Body of pancreas (tissue), 4 donors: ENCODE results near the gene ZBP1. TPM values are rescaled to one million over a fixed set of nuclear protein-coding genes. Genes with fewer than 3 reads are reported as not detected.

Experiments used
- ATAC-seq: fragments of 150-250 bp; one replicate; pipeline ENCODE4 v1.9.1; 2016
- DNase-seq, 4 donors: peaks; one replicate each; pipeline ENCODE4 v3.0.0-alpha.2; 2019
- H3K27ac ChIP-seq, 4 donors: fragments of 200-600 bp; sonication (generic); 1 replicate in 3 of 4; 2 replicates in 1 of 4; pipeline versions ENCODE4 v1.5.1 to v1.6.1; 2016 to 2019; ENCODE audit warnings: mild to moderate bottlenecking in 1 of 4, mixed read lengths in 1 of 4, moderate library complexity in 1 of 4
- H3K27me3 ChIP-seq, 2 donors: fragments of 200-600 bp; sonication (generic); one replicate each; pipeline ENCODE4 v1.6.0; 2016; ENCODE audit warnings: mild to moderate bottlenecking in 1 of 2
- H3K36me3 ChIP-seq, 2 donors: fragments of 200-600 bp; sonication (generic); replicated peaks in 1 of 2; 2 replicates each; pipeline ENCODE4 v1.5.1; 2016; ENCODE audit warnings: low read depth in 2 of 2; ENCODE audit not compliant: insufficient read depth in 1 of 2
- H3K4me1 ChIP-seq: fragments of 200-600 bp; sonication (generic); one replicate; pipeline ENCODE4 v1.6.0; 2016
- H3K4me3 ChIP-seq, 2 donors: fragments of 200-600 bp; sonication (generic); 1 replicate in 1 of 2; 2 replicates in 1 of 2; pipeline ENCODE4 v1.5.1; 2016 to 2019
- H3K9me3 ChIP-seq, 3 donors: fragments of 200-600 bp; sonication (generic); 1 replicate in 2 of 3; 2 replicates in 1 of 3; pipeline ENCODE4 v1.5.1; 2016
- CTCF ChIP-seq, 7 experiments: fragments of 450-650 bp in 4 of 7; fragments of 200-600 bp in 3 of 7; sonication (generic) in 3 of 7; IDR thresholded peaks; one replicate each; pipeline ENCODE4 v1.5.1; 2016 to 2019; ENCODE audit warnings: antibody characterized with exemption in 7 of 7
- POLR2A ChIP-seq, 3 donors: fragments of 450-650 bp; IDR thresholded peaks; one replicate each; pipeline ENCODE4 v1.6.1; 2016; ENCODE audit warnings: antibody characterized with exemption in 3 of 3, mild to moderate bottlenecking in 2 of 3
- WGBS, 2 donors: methylation state at CpG; one replicate each; pipeline ENCODE4 v1.1.5; 2017; 5-methylcytosine and 5-hydroxymethylcytosine counted together
- intact Hi-C: fragments of 100-400 bp; cut with DNase I; formaldehyde crosslinking; loops from one replicate; pipeline ENCODE4 v1.15.1; 2023
- total RNA-seq, 2 donors: library from RNA; depleted of rRNA; stranded (reverse); fragments of >200 nt; gene quantifications; one replicate each; pipeline ENCODE4 v1.1.0, GENCODE V29; 2016

The ZBP1 gene
- total RNA-seq, 2 donors from 2014 or later = 0.26 TPM; not detected in 1

- ATAC-seq (no peak), DNase-seq (peak in 1 of 4 donors; percentile 6)
- Histone ChIP-seq H3K4me3 (no peak overlapping the region), H3K9me3 (no peaks in the 10 kb centered on the region), H3K27ac (no peak overlapping the region), H3K4me1 (no peaks in the 10 kb centered on the region), H3K36me3 (no peaks in the 10 kb centered on the region), H3K27me3 (no peaks in the 10 kb centered on the region)
- TF ChIP-seq CTCF (IDR thresholded peaks at IDR 0.05) (no peak), POLR2A (IDR thresholded peaks at IDR 0.05) (no peak)
- intact Hi-C loops = no loop called here
- WGBS, 2 donors = 70 to 82% methylated on average over 7 of the region's 7 CpGs
Observed at GRCh38 chr20:57612916-57613315, 7.3 kb downstream of the ZBP1 start.

GRCh38 chr20:57612436-57612835 lies 7.8 kb downstream of the ZBP1 start:
- H3K36me3 ChIP-seq = no peaks in the 10 kb centered on the region
- DNase-seq = no peak
- H3K4me3 ChIP-seq = no peak overlapping the region
- 66 to 70% methylated on average over 7 of the region's 7 CpGs for WGBS, 2 donors
- H3K9me3 ChIP-seq = no peaks in the 10 kb centered on the region
- peak; percentile 17 for ATAC-seq
- no peaks in the 10 kb centered on the region for H3K4me1 ChIP-seq
- intact Hi-C loops = no loop called here
- no peak for TF ChIP-seq POLR2A (IDR thresholded peaks at IDR 0.05)
- TF ChIP-seq CTCF (IDR thresholded peaks at IDR 0.05) = no peak
- H3K27me3 ChIP-seq = no peaks in the 10 kb centered on the region
- peak overlapping the region in 3 of 4 donors; percentile 2 to 46 (median 40) for H3K27ac ChIP-seq

GRCh38 chr20:57611586-57612311 lies 8.5 kb downstream of the ZBP1 start:
- DNase-seq = peak; percentile 28 to 57 (median 42)
- 46 to 55% methylated on average over 8 to 18 of the region's 18 CpGs for WGBS, 2 donors
- H3K4me3 ChIP-seq = no peak overlapping the region
- H3K9me3 ChIP-seq = no peaks in the 10 kb centered on the region
- H3K36me3 ChIP-seq = no peaks in the 10 kb centered on the region
- intact Hi-C loops = no loop called here
- H3K4me1 ChIP-seq = no peaks in the 10 kb centered on the region
- peak overlapping the region in 3 of 4 donors; percentile 2 to 51 (median 46) for H3K27ac ChIP-seq
- H3K27me3 ChIP-seq = no peaks in the 10 kb centered on the region
- TF ChIP-seq POLR2A (IDR thresholded peaks at IDR 0.05) = no peak
- TF ChIP-seq CTCF (IDR thresholded peaks at IDR 0.05) = no peak
- peak; percentile 77 for ATAC-seq

- H3K4me3 ChIP-seq = no peak overlapping the region
- no peaks in the 10 kb centered on the region for H3K4me1 ChIP-seq
- 61 to 62% methylated on average over 16 to 18 of the region's 18 CpGs for WGBS, 2 donors
- ATAC-seq = no peak
- H3K27me3 ChIP-seq = no peaks in the 10 kb centered on the region
- H3K9me3 ChIP-seq = no peaks in the 10 kb centered on the region
- TF ChIP-seq CTCF (IDR thresholded peaks at IDR 0.05) (no peak), POLR2A (IDR thresholded peaks at IDR 0.05) (no peak)
- no peak for DNase-seq
- no peak overlapping the region for H3K27ac ChIP-seq
- no peaks in the 10 kb centered on the region for H3K36me3 ChIP-seq
- intact Hi-C loops = no loop called here
Observed at GRCh38 chr20:57610261-57610952, 9.8 kb downstream of the ZBP1 start.
